SKM-1 (cell line): ENCODE data around the gene CACNA1C.

Experiments used
- DNase-seq: peaks from one replicate; lab custom pipeline; 2025; ENCODE audit not compliant: unreplicated experiment; lab: John Stamatoyannopoulos, UW

The CACNA1C gene

DNA sequence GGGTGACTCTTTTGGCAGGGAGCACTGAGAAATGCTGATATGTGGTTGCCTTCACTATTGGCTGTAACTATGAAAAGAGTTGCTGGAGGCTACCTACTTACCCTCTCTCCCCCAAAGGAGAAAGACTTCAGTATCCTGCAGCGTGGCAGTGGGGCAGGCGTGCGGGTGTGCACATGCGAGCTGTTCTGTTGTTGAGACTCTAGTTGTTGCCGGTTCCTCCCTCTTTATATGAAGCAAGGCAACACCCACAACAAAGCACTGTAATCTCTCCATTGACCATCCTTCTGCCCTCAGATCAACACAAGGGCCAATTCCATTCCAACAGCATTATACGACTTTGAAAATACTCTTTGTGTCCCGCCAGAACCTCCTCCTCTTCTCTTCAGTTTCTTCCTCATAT, 259.4 kb downstream of the CACNA1C start:
- no peak for DNase-seq

DNA sequence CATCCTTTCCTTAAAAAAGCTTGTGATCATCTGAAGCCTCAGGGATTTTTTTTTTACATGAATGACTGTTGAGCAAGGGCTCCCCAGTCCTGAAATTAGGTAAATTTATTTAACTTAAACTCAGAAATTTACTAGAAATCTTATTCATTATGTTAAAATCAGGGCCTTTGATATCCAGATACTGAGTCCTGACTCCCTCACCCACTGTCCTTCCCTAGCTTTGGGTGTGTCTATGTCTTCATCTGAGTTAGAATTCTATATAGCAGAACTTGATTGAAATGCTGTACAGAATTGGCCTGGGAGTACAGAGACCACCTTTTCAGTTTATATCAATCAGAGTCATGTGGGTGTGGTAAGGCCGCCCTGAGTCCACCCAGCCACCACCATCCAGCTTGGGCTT, 260.0 kb downstream of the CACNA1C start:
- DNase-seq = no peak

DNA sequence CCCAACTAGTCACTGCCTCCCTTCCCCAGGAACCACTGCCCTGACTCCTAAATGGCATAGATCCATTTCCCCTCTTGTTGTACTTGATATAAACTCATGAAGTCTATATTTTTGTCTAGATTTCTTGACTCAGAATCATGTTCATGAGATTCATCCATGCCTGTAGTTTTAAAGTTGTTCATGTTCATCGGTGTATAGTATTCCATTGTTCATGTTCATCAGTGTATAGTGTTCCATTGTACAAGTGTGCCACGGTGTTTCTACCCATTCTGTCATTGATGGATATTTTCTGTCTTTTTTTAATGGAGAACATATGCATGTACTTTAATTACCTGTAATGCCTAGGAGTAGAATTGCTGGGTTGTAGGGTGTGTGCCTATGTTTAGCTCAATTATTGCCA, 261.7 kb downstream of the CACNA1C start:
- no peak for DNase-seq

DNA sequence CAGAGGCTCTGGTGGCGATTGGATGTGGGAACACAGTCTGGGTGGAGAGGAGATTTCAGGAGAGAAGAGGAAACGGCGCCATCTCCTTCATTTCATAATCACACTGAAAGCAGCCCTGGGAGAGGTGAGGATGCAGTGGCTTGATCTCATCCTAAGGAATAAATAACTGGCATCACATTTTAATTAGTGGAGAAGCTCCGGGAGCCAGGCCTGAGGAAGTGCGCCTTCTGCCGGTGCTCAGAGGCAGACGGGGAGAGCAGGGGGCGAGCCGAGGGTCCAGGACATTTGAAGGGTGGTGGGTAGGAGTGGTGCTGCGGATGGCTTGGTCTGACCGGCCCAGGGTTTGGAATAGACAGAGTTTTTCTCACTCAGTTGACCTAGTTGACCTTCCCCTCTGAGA, 265.0 kb downstream of the CACNA1C start:
- DNase-seq = no peak

DNA sequence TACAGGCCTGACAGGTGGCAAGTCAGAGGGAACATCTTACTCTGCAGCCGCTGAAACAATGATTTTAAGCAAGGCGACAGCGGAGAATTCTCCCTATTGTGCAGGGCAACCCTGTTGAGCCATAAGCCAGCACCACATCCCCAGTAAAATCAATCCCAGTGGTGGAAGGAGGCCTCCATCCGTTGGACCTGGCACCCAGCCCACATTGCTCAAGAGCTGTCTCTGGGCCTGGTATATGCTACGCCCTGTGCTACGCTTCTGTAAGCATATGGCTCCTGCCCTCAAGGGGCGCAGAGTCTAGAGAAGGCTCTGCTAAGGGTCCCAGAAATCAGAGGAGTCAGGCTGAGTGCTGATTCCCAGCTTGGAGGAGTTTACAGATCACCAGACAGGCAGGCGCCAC, 265.5 kb downstream of the CACNA1C start:
- DNase-seq = no peak

DNA sequence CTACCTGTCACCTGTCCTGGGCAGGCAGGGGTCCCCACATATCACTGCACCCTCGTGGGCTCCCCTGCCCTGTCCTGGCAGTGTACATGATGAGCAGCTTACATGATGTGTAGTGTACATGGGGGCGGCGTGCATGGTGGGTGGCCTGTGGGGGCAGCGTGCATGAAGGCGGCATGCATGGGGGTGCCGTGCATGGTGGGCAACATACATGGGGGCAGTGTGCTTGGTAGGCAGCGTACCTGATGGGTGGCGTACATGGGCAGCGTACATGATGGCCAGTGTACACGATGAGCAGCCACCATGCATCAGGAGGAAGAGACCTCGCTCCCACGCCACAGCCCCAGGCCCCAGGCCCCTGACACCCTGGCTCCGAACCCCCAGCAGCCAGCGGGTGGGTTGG, 266.3 kb downstream of the CACNA1C start:
- DNase-seq = no peak

DNA sequence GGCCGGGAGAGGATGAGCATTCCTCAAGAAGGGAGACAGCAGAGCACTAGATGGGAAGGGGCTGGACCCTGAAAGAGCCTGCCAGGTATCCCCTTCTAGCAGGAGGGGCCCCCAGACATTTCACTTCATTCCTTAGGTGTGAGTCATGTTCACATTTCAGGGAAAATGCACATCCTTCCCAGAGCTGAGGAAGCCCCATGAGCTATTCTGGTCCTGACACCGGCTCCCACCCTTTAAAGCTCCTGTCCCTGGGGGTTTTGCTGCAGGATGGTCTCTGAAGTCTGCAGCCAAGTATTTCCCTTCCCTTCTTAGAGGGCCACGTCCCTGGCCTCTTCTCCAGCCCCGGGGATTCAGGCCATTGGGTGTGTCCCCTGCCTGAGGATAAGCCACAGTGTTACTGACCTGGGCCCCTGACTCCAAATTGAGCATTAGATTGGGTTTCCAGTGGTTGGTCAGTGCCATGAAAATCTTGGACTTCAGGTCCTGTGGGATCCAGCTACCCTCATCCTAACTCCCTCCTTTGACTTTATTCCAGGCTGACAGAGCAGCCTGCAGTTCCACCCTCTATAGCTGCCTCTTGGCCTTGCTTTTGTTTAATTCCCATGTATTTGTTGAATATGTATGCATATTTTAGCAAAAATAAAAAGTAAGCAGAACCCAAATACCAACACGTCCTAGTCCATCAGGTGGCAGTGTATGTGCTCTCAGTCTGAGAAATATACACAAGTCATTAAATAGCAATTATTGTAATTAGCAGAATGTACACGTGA, 267.1 kb downstream of the CACNA1C start:
- DNase-seq = no peak

DNA sequence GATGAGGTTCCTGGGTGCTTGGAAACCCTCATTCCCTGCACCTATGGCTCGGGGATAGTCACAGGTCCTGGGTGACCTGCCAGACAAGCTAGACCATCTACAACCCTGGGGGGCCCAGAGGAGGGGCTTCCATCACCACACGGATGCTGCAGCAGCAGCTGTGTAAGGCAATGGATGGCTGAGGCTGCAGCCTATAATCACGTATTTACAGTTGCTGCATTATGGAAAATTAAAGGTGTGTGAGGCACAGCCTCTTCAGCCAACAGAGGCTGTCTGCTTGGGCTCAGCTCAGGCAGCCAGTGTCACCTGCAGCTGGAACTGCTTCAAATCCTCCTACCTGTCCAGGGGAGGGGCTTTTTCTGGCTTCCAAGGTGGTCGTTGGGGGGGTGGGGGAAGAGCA, 268.1 kb downstream of the CACNA1C start:
- no peak for DNase-seq

DNA sequence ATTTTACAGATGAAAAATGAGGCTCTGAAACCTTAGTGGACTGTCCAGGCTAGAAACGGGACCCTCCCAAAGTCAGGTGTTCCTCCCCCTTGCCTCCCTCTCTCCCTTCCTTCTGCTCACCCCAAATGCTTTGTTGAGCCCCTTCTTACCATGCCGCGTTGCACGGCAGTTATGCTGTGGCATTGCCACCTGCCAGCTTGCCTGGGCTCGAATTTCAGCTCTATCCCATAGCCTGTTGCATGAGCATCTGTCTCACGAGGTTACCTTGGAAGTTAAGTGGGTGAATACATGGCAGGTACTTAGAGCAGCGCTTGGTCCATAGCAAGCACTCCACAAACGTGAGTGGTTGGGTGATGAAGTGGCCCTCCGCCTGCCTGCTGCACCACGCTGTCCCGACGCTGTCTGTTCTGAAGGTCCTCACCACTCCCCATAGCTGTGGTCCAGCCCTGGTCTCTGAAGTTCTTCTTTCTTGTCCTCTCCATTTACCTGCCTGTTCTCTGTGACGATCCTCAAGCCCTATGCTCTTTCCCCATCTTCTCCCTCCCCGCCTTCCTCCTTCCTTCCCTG, 269.9 kb downstream of the CACNA1C start:
- no peak for DNase-seq

DNA sequence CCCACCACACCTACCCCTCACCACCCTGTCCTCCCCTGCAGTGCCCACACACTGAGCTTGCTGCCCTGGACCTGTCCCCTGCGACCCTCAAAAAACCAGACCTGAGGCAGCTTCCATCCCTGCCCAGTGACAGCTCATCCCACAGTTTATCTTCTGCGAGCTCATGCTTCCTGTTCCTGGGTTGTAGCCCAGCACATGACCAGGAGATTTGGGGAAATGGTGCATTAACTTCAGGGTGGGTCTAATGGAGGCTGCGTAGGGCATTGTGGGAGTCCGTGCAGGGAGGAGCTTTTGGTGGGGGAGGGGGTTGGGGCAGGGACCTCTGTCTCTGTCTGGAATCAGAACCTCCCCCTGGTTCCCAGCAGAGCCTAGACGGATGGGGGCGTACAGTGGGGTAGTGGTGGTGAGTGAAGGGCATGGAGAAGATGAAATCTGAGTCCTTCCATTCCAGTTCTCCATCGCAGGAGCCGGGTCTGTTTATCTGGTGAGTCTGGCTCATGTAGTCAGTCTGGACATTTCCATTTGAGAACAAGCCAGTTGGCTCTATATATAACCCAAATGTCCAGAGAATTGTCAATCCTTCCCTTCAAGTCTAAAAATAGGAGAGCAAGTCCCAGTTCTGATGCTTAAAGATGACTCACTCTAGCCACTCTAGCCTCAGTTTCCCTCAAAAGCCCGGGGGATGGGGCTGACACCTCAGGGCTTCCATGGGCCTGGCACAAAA, 270.9 kb downstream of the CACNA1C start:
- DNase-seq = no peak

DNA sequence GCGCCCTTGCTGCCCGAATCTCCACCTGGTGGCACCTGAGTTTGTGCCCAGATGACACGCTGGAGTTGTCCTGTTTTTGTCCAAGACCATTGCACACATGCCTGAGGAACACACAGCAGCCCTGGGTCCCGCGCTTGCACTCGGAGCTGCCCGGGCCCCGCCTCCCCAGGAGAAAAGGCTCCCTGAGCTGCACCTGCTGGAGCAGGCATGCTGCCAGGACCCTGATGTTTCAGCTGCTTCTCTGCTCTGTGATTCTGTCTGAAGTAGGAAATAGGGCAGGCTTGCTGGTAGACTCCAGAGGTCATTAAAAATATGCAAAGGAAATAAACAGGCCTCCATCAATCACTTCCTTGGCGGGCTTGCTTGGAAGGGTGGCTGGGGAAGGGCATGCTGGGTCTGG, 271.6 kb downstream of the CACNA1C start:
- DNase-seq = no peak

DNA sequence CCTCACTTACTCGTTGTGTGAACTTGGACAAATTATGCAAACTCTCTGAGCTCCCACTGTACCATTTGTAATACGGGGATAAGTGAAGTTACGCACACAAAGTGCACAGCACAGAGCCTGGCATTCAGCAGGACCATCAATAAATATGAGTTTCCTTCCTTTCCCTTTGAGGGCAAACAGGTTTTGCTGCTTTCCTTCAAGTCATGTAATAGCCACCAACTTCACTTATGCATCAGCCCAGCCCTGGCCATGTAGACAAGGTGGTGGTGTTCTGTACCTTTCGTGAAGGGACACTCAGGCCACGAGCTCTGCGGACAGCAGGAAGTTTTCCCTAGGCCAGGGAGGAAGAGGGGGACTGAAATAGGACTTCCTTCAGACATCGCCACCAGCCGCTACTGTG, 272.7 kb downstream of the CACNA1C start:
- no peak for DNase-seq

DNA sequence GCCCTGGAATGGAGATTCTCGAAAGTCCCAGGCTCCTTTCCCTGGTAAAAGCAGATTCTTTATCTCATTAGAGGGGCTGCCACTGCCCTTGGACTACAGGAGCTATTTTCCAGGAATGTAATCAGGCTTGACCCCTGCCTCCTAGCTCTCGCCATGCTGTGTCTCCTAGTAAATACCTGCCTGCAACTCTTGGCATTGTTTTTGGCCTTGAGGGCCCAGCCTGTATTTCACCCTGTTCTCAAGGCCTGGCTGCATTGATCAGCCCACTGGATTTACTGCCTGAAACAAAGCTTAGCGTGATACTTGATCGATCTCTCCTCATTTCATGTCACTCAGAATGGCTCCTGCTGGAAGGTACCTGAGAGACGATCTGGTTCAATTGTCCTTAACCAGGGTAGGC, 273.7 kb downstream of the CACNA1C start:
- no peak for DNase-seq

DNA sequence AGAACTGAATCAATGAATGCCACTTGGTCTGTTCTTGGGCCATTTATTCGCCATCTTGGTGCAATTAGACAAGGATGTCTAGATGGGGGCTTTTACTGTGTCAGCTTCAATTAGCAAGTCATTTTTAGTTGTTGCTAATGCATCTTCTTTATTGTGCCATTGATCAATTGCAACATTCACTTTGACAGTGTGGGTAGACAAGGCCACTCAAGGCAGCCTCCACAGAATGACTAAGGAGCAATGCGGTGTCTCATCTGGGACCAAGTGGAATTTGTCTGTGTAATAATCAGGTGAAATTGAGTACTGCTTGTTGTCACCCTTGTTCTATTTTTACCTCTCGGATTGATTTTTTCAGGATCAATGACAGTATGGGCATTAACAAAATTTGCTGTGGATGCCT, 275.9 kb downstream of the CACNA1C start:
- no peak for DNase-seq

DNA sequence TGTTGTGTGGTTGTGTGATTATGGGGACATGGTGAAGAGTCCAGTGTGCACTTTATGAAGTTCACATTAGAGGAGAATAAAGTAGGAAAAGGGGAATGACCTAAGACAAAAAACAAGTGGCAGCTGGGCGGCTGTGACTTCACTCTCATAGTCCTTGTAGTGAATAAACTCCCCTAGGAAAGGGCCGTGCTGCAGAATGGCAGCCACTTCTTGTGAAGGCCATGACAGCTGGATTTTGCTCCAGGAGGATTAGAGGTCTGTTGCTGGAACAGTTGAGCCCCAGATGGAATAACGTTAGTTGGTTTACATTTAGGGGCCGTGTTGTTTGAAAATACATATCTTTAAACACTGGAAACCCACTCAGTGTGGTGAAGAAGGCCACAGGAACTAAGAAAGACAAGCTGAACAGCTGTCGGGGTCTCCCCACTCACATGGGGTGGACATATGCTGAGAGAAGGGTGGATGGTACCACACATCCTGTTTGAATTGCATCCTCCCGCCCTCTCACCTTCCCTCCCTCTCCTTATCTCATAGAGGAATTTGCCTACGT, 276.9 kb downstream of the CACNA1C start:
- no peak for DNase-seq

DNA sequence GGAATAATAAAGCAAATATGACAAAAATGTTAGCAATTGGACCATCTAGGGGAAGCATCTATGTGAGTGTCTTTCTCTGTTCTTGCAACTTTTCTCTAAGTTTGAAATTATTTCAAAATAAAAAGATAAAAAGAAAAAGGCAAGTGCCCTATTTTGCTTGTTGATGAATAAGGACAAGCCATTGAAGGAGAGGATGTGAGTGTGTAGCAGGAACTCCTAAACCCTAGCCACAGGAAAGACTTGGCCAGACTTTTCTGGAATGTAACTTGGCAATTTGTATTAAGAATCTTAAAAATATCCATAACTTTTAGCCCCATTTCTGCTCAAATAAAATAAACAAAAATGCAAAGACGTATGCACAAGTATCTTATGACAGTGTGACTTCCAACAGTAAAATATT, 279.4 kb downstream of the CACNA1C start:
- no peak for DNase-seq

DNA sequence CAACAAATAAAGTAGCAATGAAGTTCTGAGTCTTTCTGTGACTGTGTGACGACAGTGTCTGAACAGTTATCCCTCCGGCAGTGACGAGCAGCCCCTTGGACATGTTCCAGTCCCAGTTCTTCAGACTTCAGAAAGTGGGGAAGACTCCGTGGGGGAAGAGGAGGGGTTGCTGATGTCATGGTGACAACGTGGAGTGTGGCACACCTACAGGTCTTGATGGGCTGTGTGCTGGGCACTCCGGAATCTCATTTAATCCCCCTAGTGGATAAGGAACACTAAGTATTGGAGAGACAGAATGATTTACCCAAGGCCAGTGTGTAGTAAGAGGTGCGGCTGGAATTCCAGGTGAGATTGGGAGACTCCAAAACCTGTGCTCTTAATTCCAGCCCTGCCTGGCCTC, 280.2 kb downstream of the CACNA1C start:
- DNase-seq = no peak

DNA sequence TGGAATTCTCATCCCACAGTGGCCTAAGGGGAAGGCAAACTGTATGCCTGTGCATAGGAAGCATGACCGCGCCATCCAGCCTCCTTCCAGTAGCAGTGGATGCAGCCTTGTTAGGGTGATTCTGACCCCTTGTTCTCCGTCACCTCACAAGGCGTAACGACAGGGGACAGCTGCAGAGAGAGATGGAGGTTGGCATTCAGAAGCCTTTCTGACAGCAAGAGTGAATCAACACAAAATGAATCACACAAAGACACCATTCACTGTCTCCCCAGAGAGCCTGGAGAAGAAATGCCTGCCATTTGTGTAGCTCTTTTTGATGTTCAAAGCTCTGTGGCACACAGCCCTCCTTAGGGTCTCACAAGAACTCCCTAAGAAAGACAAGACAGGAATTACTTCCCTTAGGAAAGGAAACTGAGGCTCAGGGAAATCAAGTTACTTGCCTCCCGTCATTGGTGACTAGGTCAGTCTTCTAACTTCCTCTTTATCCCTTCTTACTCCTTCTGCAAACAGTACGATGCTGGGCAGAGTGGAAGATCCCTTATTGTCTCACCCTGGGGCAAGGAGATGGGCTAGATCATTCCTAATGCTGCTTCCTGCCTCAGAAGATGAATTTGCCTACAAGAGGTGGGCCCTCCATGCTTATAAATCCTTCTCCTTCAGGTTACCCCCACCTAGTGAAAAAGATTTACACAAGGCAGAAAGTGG, 280.9 kb downstream of the CACNA1C start:
- DNase-seq = no peak

DNA sequence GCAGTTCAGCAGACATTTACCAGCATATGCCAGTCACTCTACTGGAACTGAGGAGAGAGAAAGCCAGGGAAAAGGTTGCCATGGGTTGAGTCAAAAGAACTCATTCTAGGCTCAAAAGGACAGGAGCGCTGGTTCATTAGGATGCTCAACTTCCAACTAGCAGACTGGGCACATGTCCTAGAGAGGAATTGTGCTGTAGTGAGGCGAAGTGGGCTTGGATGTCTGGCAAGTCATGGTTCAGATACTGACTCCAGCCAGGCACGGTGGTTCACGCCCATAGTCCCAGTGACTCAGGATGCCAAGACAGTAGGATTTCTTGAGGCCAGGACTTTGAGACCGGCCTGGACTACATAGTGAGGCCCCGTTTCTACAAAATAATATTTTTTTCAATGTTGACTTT, 281.5 kb downstream of the CACNA1C start:
- DNase-seq = no peak

DNA sequence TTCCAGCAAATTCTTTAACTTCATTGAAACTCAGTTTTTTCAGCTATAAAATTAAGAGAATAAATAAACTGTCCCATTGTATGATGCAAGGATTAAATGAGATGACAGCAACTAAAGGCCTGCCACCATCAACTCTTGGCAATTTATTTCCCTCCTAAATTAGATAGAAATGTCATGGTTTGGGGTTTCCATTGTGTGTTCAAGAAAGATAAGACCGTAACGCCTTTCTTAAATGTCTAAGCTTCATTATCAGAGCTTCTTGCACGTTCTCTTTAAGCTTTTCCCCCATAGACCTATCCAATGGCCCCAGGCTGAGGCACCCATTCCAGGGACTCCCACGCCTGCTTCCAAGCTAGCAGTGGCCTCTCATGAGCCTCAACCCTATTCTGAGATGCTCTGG, 281.9 kb downstream of the CACNA1C start:
- DNase-seq = no peak

DNA sequence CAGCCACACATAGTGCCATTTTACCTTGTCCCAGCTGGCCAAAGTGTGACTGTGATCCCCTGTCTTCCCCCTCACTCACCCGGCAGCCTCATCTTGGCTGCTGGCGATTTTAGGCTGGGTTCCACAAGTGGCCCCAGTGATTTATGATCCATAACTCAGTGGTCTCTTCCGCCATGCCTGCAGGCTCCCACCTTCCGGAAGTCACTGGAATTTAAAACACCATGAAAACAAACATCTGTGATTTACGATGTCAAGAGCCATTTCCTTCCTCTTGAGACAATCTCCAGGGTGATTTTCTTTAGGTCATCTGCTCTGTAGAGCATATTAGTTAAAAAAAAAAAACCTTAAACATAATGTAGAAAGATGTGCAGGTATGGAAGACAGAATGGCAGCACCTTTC, 282.3 kb downstream of the CACNA1C start:
- no peak for DNase-seq

DNA sequence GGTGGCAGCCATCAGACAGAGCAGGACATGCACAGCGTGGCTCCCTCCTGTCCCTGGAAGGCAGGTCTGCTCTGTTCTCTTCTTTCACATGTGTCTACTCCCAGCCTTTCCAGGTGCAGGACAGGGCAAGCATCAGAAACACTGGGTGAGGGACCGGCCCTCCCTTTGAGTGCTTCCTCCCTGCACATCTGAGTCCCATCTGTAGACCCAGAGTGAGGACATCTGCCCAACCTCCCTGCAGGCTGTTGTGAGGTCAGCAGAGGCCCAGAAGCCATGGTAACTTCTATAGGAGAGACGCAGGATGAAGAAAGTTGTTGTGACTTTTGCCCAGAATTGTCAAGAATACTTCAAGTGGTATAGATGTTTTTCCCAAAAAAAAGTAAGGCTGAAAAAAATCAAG, 282.7 kb downstream of the CACNA1C start:
- no peak for DNase-seq
